HFF-Myc (cell line): ENCODE results near the gene DMD.
A peak's percentile ranks its signal among the peaks of the same experiment; 100 is the strongest.

Experiments
- DNase-seq: peaks from one replicate; pipeline ENCODE4 v3.0.0-alpha.2; 2011; ENCODE audit warnings: low read depth; ENCODE audit errors: extremely low read depth
- H3K4me3 ChIP-seq: replicated peaks from 2 replicates; pipeline ENCODE4 v1.5.1; 2011; ENCODE audit warnings: low read depth, mild to moderate bottlenecking, control low read depth, low read length
- CTCF ChIP-seq: IDR thresholded peaks from 2 replicates; pipeline ENCODE4 v1.5.1; 2012; ENCODE audit warnings: mild to moderate bottlenecking, low read depth, low read length, control low read depth; ENCODE audit errors: missing control alignments

DMD gene

GRCh38 chrX:31500921-31501320, 1710.4 kb downstream of the DMD start:
- DNase-seq = no peak
- no peak for TF ChIP-seq CTCF
- H3K4me3 ChIP-seq = no peak overlapping the region

GRCh38 chrX:31499109-31499508, 1712.2 kb downstream of the DMD start:
- DNase-seq = peak; percentile 20
- TF ChIP-seq CTCF = no peak
- no peak overlapping the region for H3K4me3 ChIP-seq

- no peak overlapping the region for H3K4me3 ChIP-seq
- no peak for DNase-seq
- no peak for TF ChIP-seq CTCF
Measured at GRCh38 chrX:31497086-31497485, 1714.3 kb downstream of the DMD start.

- DNase-seq = no peak
- no peak for TF ChIP-seq CTCF
- no peak overlapping the region for H3K4me3 ChIP-seq
Measured at GRCh38 chrX:31487951-31488350, 1723.4 kb downstream of the DMD start.

- no peak for TF ChIP-seq CTCF
- no peak overlapping the region for H3K4me3 ChIP-seq
- DNase-seq = no peak
Measured at GRCh38 chrX:31483336-31483735, 1728.0 kb downstream of the DMD start.

- no peak overlapping the region for H3K4me3 ChIP-seq
Measured at GRCh38 chrX:31480696-31481095, 1730.7 kb downstream of the DMD start.

More at GRCh38 chrX:31480696-31481095, 1730.7 kb downstream of the DMD start:
- DNase-seq = no peak
- TF ChIP-seq CTCF = no peak
